ENCODE measurements around the gene UBQLN2.

UBQLN2 gene

DNA sequence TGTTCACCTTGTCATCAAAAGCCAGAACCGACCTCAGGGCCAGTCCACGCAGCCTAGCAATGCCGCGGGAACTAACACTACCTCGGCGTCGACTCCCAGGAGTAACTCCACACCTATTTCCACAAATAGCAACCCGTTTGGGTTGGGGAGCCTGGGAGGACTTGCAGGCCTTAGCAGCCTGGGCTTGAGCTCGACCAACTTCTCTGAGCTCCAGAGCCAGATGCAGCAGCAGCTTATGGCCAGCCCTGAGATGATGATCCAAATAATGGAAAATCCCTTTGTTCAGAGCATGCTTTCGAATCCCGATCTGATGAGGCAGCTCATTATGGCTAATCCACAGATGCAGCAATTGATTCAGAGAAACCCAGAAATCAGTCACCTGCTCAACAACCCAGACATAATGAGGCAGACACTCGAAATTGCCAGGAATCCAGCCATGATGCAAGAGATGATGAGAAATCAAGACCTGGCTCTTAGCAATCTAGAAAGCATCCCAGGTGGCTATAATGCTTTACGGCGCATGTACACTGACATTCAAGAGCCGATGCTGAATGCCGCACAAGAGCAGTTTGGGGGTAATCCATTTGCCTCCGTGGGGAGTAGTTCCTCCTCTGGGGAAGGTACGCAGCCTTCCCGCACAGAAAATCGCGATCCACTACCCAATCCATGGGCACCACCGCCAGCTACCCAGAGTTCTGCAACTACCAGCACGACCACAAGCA lies 898 bp downstream of the UBQLN2 start:
- Histone ChIP-seq H3K27ac (peak overlapping the region; percentile 81 to 97), H3K4me3 (peak overlapping the region; percentile 85)
- peak; percentile 69 for DNase-seq (ENCODE audit: low spot score)
- TF ChIP-seq CTCF (IDR thresholded peaks at IDR 0.05), result no peak

GRCh38 chrX:56564921-56565840 lies 1.8 kb downstream of the UBQLN2 start:
- DNase-seq (ENCODE audit: low spot score), result no peak

GRCh38 chrX:56569378-56570057 lies 6.1 kb downstream of the UBQLN2 start:
- DNase-seq (ENCODE audit: low spot score), result no peak
- H3K27ac ChIP-seq, result no peak overlapping the region
- TF ChIP-seq CTCF (IDR thresholded peaks at IDR 0.05), result no peak
- no peak overlapping the region for H3K4me3 ChIP-seq

More at GRCh38 chrX:56564921-56565840, 1.8 kb downstream of the UBQLN2 start:
- Histone ChIP-seq H3K27ac (peak overlapping the region; percentile 81 to 97), H3K4me3 (peak overlapping the region; percentile 85)
- TF ChIP-seq CTCF (IDR thresholded peaks at IDR 0.05), result no peak

DNA sequence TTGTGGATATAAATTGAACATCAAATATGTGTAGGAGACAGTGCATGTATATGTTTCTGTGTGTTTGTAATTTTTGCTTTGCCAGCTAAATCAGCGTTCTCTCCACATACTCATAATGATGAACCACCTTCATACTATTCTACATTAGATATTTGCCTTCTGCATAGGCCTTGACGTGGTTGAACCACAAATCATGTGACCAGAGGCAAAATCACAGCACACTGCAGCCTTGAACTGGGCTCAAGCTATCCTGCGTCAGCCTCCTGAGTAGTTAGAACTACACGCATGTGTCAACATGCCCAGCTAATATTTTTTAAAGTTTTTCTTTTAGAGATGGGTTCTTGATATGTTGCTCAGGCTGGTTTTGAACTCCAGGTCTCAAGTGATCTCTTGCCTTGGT lies 9.5 kb downstream of the UBQLN2 start:
- no peak overlapping the region for H3K4me3 ChIP-seq
- no peak for DNase-seq (ENCODE audit: low spot score)
- no peak for TF ChIP-seq CTCF (IDR thresholded peaks at IDR 0.05)
- H3K27ac ChIP-seq, result no peak overlapping the region

- Histone ChIP-seq H3K27ac (no peak overlapping the region), H3K4me3 (no peak overlapping the region)
- no peak for DNase-seq (ENCODE audit: low spot score)
- no peak for TF ChIP-seq CTCF (IDR thresholded peaks at IDR 0.05)
These were observed 11.4 kb downstream of the UBQLN2 start for GRCh38 chrX:56574861-56575260.

- DNase-seq (ENCODE audit: low spot score), result no peak
- no peak for TF ChIP-seq CTCF (IDR thresholded peaks at IDR 0.05)
- Histone ChIP-seq H3K27ac (no peak overlapping the region), H3K4me3 (no peak overlapping the region)
These were observed 13.3 kb downstream of the UBQLN2 start for GRCh38 chrX:56576721-56577120.

All from coronary artery (tissue), 2 donors.